HEK293 (cell line): ENCODE results near the gene IFNG.

Experiments
- CTCF ChIA-PET: fragments of 350-600 bp; formaldehyde crosslinking; extraction: SDS; loops from one replicate; lab custom pipeline; 2021; ENCODE audit warnings: antibody characterized with exemption; lab: Yijun Ruan, JAX
- POLR2A ChIA-PET: fragments of 300-600 bp; formaldehyde crosslinking; extraction: SDS; loops from one replicate; lab custom pipeline; 2020; ENCODE audit warnings: antibody characterized with exemption, inconsistent platforms; lab: Yijun Ruan, JAX
- H3K27ac ChIP-seq: fragments of 200-500 bp; sonication (Bioruptor generic); 2 replicates; pipeline ENCODE4 v1.5.1; 2014; ENCODE audit warnings: low read depth, low read length, control low read depth, inconsistent platforms; ENCODE audit errors: extremely low read depth
- H3K36me3 ChIP-seq, 2 experiments: fragments of 200-500 bp in 1 of 2; sonication (Bioruptor generic) in 1 of 2; 1 replicate in 1 of 2; 2 replicates in 1 of 2; pipeline ENCODE4 v1.5.1; 2014 to 2017; ENCODE audit warnings: inconsistent platforms in 2 of 2, low read length in 2 of 2; ENCODE audit not compliant: control insufficient read depth in 2 of 2, insufficient read depth in 1 of 2
- H3K4me1 ChIP-seq: fragments of 200-500 bp; sonication (Bioruptor generic); 2 replicates; pipeline ENCODE4 v1.5.1; 2014; ENCODE audit warnings: mild to moderate bottlenecking, low read length, inconsistent platforms; ENCODE audit not compliant: control insufficient read depth, insufficient read depth
- H3K4me3 ChIP-seq: 2 replicates; pipeline ENCODE4 v1.5.1; 2011; ENCODE audit warnings: low read depth, mild to moderate bottlenecking, control low read depth, low read length, moderate library complexity
- H3K9me3 ChIP-seq: fragments of 200-500 bp; sonication (Bioruptor generic); 2 replicates; pipeline ENCODE4 v1.5.1; 2014; ENCODE audit warnings: low read depth, low read length, inconsistent platforms; ENCODE audit not compliant: control insufficient read depth, insufficient read depth
- CTCF ChIP-seq: fragments of 450-650 bp; formaldehyde crosslinking; IDR thresholded peaks from 2 replicates; pipeline ENCODE4 v1.5.1; 2016; ENCODE audit warnings: missing biosample characterization, missing genetic modification characterization
- EGR2 ChIP-seq: fragments of 450-650 bp; formaldehyde crosslinking; IDR thresholded peaks from 2 replicates; pipeline ENCODE4 v1.5.1; 2016; ENCODE audit warnings: low read depth, missing biosample characterization, missing genetic modification characterization
- FEZF1 ChIP-seq: fragments of 450-650 bp; formaldehyde crosslinking; IDR thresholded peaks from 2 replicates; pipeline ENCODE4 v1.5.1; 2016; ENCODE audit warnings: missing biosample characterization, missing genetic modification characterization
- HOXD13 ChIP-seq: sonication (generic); formaldehyde crosslinking; IDR thresholded peaks from 2 replicates; pipeline ENCODE4 v1.8.0; 2022; ENCODE audit warnings: missing genetic modification reagents, borderline replicate concordance
- INSM2 ChIP-seq: fragments of 450-650 bp; formaldehyde crosslinking; IDR thresholded peaks from 2 replicates; pipeline ENCODE4 v1.5.1; 2016; ENCODE audit warnings: missing biosample characterization, missing genetic modification characterization
- PRDM6 ChIP-seq: fragments of 450-650 bp; formaldehyde crosslinking; IDR thresholded peaks from 2 replicates; pipeline ENCODE4 v1.5.1; 2017; ENCODE audit warnings: missing biosample characterization, missing genetic modification characterization
- SP2 ChIP-seq: fragments of 450-650 bp; formaldehyde crosslinking; IDR thresholded peaks from 2 replicates; pipeline ENCODE4 v1.5.1; 2016; ENCODE audit warnings: missing biosample characterization, missing genetic modification characterization
- TRIM28 ChIP-seq: IDR thresholded peaks from 2 replicates; pipeline ENCODE4 v1.6.1; 2011; ENCODE audit warnings: low read length, control low read depth, borderline replicate concordance
- YY2 ChIP-seq: fragments of 450-650 bp; formaldehyde crosslinking; IDR thresholded peaks from 2 replicates; pipeline ENCODE4 v1.5.1; 2016; ENCODE audit warnings: missing biosample characterization, missing genetic modification characterization
- ZBTB8A ChIP-seq: fragments of 450-650 bp; formaldehyde crosslinking; IDR thresholded peaks from 2 replicates; pipeline ENCODE4 v1.5.1; 2016; ENCODE audit warnings: missing biosample characterization, missing genetic modification characterization
- ZEB2 ChIP-seq: fragments of 450-650 bp; formaldehyde crosslinking; IDR thresholded peaks from 2 replicates; pipeline ENCODE4 v1.5.1; 2016; ENCODE audit warnings: missing biosample characterization, missing genetic modification characterization
- ZNF112 ChIP-seq: fragments of 450-650 bp; formaldehyde crosslinking; IDR thresholded peaks from 2 replicates; pipeline ENCODE4 v1.5.0; 2017; ENCODE audit warnings: missing biosample characterization, missing genetic modification characterization
- ZNF174 ChIP-seq: fragments of 450-650 bp; formaldehyde crosslinking; IDR thresholded peaks from 2 replicates; pipeline ENCODE4 v1.5.0; 2017; ENCODE audit warnings: missing biosample characterization, mild to moderate bottlenecking, missing genetic modification characterization
- ZNF202 ChIP-seq: fragments of 450-650 bp; formaldehyde crosslinking; IDR thresholded peaks from 2 replicates; pipeline ENCODE4 v1.5.1; 2016; ENCODE audit warnings: missing biosample characterization, missing genetic modification characterization, borderline replicate concordance
- ZNF26 ChIP-seq: fragments of 450-650 bp; formaldehyde crosslinking; IDR thresholded peaks from 2 replicates; pipeline ENCODE4 v1.5.1; 2016; ENCODE audit warnings: missing biosample characterization, missing genetic modification characterization
- ZNF335 ChIP-seq: fragments of 450-650 bp; formaldehyde crosslinking; conservative IDR thresholded peaks from 2 replicates; pipeline ENCODE4 v1.5.1; 2016; ENCODE audit warnings: missing biosample characterization, missing genetic modification characterization
- ZNF350 ChIP-seq: fragments of 450-650 bp; formaldehyde crosslinking; IDR thresholded peaks from 2 replicates; pipeline ENCODE4 v1.5.0; 2017; ENCODE audit warnings: missing biosample characterization, mild to moderate bottlenecking, missing genetic modification characterization
- ZNF366 ChIP-seq: fragments of 450-650 bp; formaldehyde crosslinking; conservative IDR thresholded peaks from 2 replicates; pipeline ENCODE4 v1.5.1; 2016; ENCODE audit warnings: missing biosample characterization, missing genetic modification characterization
- ZNF394 ChIP-seq: fragments of 450-650 bp; formaldehyde crosslinking; IDR thresholded peaks from 2 replicates; pipeline ENCODE4 v1.5.1; 2016; ENCODE audit warnings: missing biosample characterization, missing genetic modification characterization, mild to moderate bottlenecking, moderate library complexity, borderline replicate concordance
- ZNF473 ChIP-seq: fragments of 450-650 bp; formaldehyde crosslinking; IDR thresholded peaks from 2 replicates; pipeline ENCODE4 v1.5.1; 2017; ENCODE audit warnings: missing biosample characterization, missing genetic modification characterization
- ZNF510 ChIP-seq: fragments of 450-650 bp; formaldehyde crosslinking; IDR thresholded peaks from 2 replicates; pipeline ENCODE4 v1.5.1; 2018; ENCODE audit warnings: mild to moderate bottlenecking, missing genetic modification characterization, missing biosample characterization; ENCODE audit not compliant: insufficient replicate concordance
- ZNF548 ChIP-seq: fragments of 450-650 bp; formaldehyde crosslinking; IDR thresholded peaks from 2 replicates; pipeline ENCODE4 v1.5.1; 2016; ENCODE audit warnings: missing biosample characterization, missing genetic modification characterization
- ZNF600 ChIP-seq: fragments of 450-650 bp; formaldehyde crosslinking; IDR thresholded peaks from 2 replicates; pipeline ENCODE4 v1.5.1; 2016; ENCODE audit warnings: missing biosample characterization, missing genetic modification characterization
- ZNF639 ChIP-seq: fragments of 450-650 bp; formaldehyde crosslinking; IDR thresholded peaks from 2 replicates; pipeline ENCODE4 v1.5.1; 2016; ENCODE audit warnings: missing biosample characterization, missing genetic modification characterization
- ZNF785 ChIP-seq: fragments of 450-650 bp; formaldehyde crosslinking; IDR thresholded peaks from 2 replicates; pipeline ENCODE4 v1.5.1; 2016; ENCODE audit warnings: missing biosample characterization, missing genetic modification characterization
- ZNF830 ChIP-seq: fragments of 450-650 bp; IDR thresholded peaks from 2 replicates; pipeline ENCODE4 v1.5.0; 2018; ENCODE audit warnings: missing biosample characterization, missing genetic modification characterization, low read depth, mild to moderate bottlenecking, moderate library complexity
- ZSCAN18 ChIP-seq: fragments of 450-650 bp; formaldehyde crosslinking; IDR thresholded peaks from 2 replicates; pipeline ENCODE4 v1.5.1; 2016; ENCODE audit warnings: missing biosample characterization, missing genetic modification characterization

The IFNG gene

GRCh38 chr12:68139001-68139400 is 20.5 kb downstream of the IFNG start:
- CTCF ChIA-PET: no interaction called here
- Histone ChIP-seq H3K36me3 (no peaks in the 10 kb centered on the region), H3K27ac (no peak overlapping the region), H3K4me1 (no peaks in the 10 kb centered on the region), H3K4me3 (no peak overlapping the region), H3K9me3 (no peaks in the 10 kb centered on the region)
- POLR2A ChIA-PET: no interaction called here
- TF ChIP-seq HOXD13 (no peak), YY2 (tag by site-specific recombination) (no peak), ZSCAN18 (tag by site-specific recombination) (no peak), TRIM28 (no peak), ZNF510 (tag by site-specific recombination) (no peak), INSM2 (no peak), FEZF1 (no peak), ZNF548 (tag by site-specific recombination) (no peak), ZNF174 (tag by site-specific recombination) (no peak), ZNF394 (tag by site-specific recombination) (no peak), ZNF639 (tag by site-specific recombination) (no peak), SP2 (tag by site-specific recombination) (no peak), ZNF785 (tag by site-specific recombination) (no peak), ZNF26 (tag by site-specific recombination) (no peak)

- Histone ChIP-seq H3K4me3 (no peak overlapping the region), H3K4me1 (no peaks in the 10 kb centered on the region), H3K9me3 (no peaks in the 10 kb centered on the region), H3K36me3 (no peaks in the 10 kb centered on the region), H3K27ac (no peak overlapping the region)
- ChIA-PET CTCF (no interaction called here), POLR2A (no interaction called here)
- no peak for TF ChIP-seq CTCF
- no peak for TF ChIP-seq ZEB2 (tag by site-specific recombination)
- no peak for TF ChIP-seq ZNF600 (tag by site-specific recombination)
- no peak for TF ChIP-seq ZNF473 (tag by site-specific recombination)
- TF ChIP-seq ZNF112 (tag by site-specific recombination): no peak
- no peak for TF ChIP-seq ZNF366
- TF ChIP-seq ZNF830 (tag by site-specific recombination): no peak
- no peak for TF ChIP-seq ZBTB8A (tag by site-specific recombination)
- no peak for TF ChIP-seq ZNF335 (tag by site-specific recombination)
- no peak for TF ChIP-seq EGR2 (tag by site-specific recombination)
- TF ChIP-seq ZNF350: no peak
- TF ChIP-seq PRDM6 (tag by site-specific recombination): no peak
- TF ChIP-seq ZNF202 (tag by site-specific recombination): no peak
Measured at GRCh38 chr12:68138480-68138879, 21.1 kb downstream of the IFNG start.
